Amygdala (tissue), 56 donors: ENCODE results near the gene SLC17A1.
A peak's percentile ranks its signal among the peaks of the same experiment; 100 is the strongest.

Experiments
- DNase-seq, 56 donors: peaks; one replicate each; lab custom pipeline; 2025; lab: John Stamatoyannopoulos, UW

The SLC17A1 gene

GRCh38 chr6:25833136-25833535 lies 1.3 kb upstream of the SLC17A1 start:
- no peak for DNase-seq

- DNase-seq = no peak
Measured at GRCh38 chr6:25832670-25833069, 818 bp upstream of the SLC17A1 start.

GRCh38 chr6:25832307-25832662 lies 433 bp upstream of the SLC17A1 start:
- no peak for DNase-seq

- no peak for DNase-seq
Measured at GRCh38 chr6:25830458-25830857, 1.4 kb downstream of the SLC17A1 start.

- DNase-seq = no peak
Measured at GRCh38 chr6:25829375-25829774, 2.5 kb downstream of the SLC17A1 start.

GRCh38 chr6:25821341-25821740 lies 10.5 kb downstream of the SLC17A1 start:
- no peak for DNase-seq

- no peak for DNase-seq
Measured at GRCh38 chr6:25816252-25816651, 15.6 kb downstream of the SLC17A1 start.

- no peak for DNase-seq
Measured at GRCh38 chr6:25815194-25815593, 16.7 kb downstream of the SLC17A1 start.

GRCh38 chr6:25804804-25805203 lies 27.0 kb downstream of the SLC17A1 start:
- DNase-seq = no peak

- no peak for DNase-seq
Measured at GRCh38 chr6:25801436-25801835, 30.4 kb downstream of the SLC17A1 start.

- no peak for DNase-seq
Measured at GRCh38 chr6:25794784-25795183, 37.1 kb downstream of the SLC17A1 start.

- DNase-seq = no peak
Measured at GRCh38 chr6:25793970-25794369, 37.9 kb downstream of the SLC17A1 start.

- DNase-seq = no peak
Measured at GRCh38 chr6:25792016-25792415, 39.8 kb downstream of the SLC17A1 start.

GRCh38 chr6:25789475-25789874 lies 42.4 kb downstream of the SLC17A1 start:
- no peak for DNase-seq

GRCh38 chr6:25788305-25788922 lies 43.4 kb downstream of the SLC17A1 start:
- peak in 4 of 56 donors; percentile 0 to 4 (median 2) for DNase-seq

GRCh38 chr6:25787428-25787827 lies 44.4 kb downstream of the SLC17A1 start:
- DNase-seq = no peak

- no peak for DNase-seq
Measured at GRCh38 chr6:25781134-25781533, 50.7 kb downstream of the SLC17A1 start.

GRCh38 chr6:25777856-25778649 lies 53.8 kb downstream of the SLC17A1 start:
- DNase-seq = no peak

GRCh38 chr6:25777031-25777430 lies 54.8 kb downstream of the SLC17A1 start:
- no peak for DNase-seq

GRCh38 chr6:25774120-25774715 lies 57.6 kb downstream of the SLC17A1 start:
- no peak for DNase-seq

- no peak for DNase-seq
Measured at GRCh38 chr6:25769983-25770382, 61.9 kb downstream of the SLC17A1 start.

GRCh38 chr6:25768566-25768965 lies 63.3 kb downstream of the SLC17A1 start:
- DNase-seq = no peak
